B cell (primary cell): ENCODE data around the gene DPY19L1. TPM values are rescaled to one million over a fixed set of nuclear protein-coding genes. Genes with fewer than 3 reads are reported as not detected.
"Not testable (repeated sequence)": the region's sequence is repeated elsewhere in the genome, so short reads cannot be mapped to it uniquely, and the experiment has no call there.

Source experiments
- ATAC-seq: fragments of 200-7000 bp; cut with Tn5 transposase; one replicate; pipeline ENCODE4 v1.10.0; 2021; ENCODE audit warnings: low read depth, mild to moderate bottlenecking, moderate number of reproducible peaks, moderate library complexity
- CTCF ChIA-PET: fragments of 350-600 bp; sonication (Branson Sonifier 250); formaldehyde crosslinking; loops from one replicate; lab custom pipeline; 2021; ENCODE audit warnings: antibody characterized with exemption, inconsistent platforms; lab: Charles Lee
- POLR2A ChIA-PET: fragments of 350-600 bp; sonication (Branson Sonifier 250); formaldehyde crosslinking; loops from one replicate; lab custom pipeline; 2021; ENCODE audit warnings: antibody characterized with exemption; lab: Charles Lee
- DNase-seq: peaks from one replicate; pipeline ENCODE4 v3.0.0; 2013
- H2AFZ ChIP-seq: 2 replicates; pipeline ENCODE4 v1.6.1; 2012; ENCODE audit warnings: mild to moderate bottlenecking, low read depth, low read length; ENCODE audit not compliant: insufficient read depth, poor library complexity, severe bottlenecking
- H3K27ac ChIP-seq, 2 donors: 1 replicate in 1 of 2; 2 replicates in 1 of 2; pipeline ENCODE4 v1.5.1; 2012 to 2013; ENCODE audit warnings: low read length in 2 of 2, mild to moderate bottlenecking in 2 of 2, moderate library complexity in 1 of 2
- H3K27me3 ChIP-seq, 4 experiments: fragments of 200-600 bp in 1 of 4; sonication (generic) in 1 of 4; replicated peaks in 1 of 4; 1 replicate in 2 of 4; 2 replicates in 2 of 4; pipeline versions ENCODE4 v1.6.1 to v1.7.0; 2013 to 2016; ENCODE audit warnings: low read length in 3 of 4, mild to moderate bottlenecking in 2 of 4, mixed read lengths in 1 of 4, moderate library complexity in 1 of 4; ENCODE audit not compliant: insufficient read depth in 4 of 4, control insufficient read depth in 3 of 4; ENCODE audit errors: control extremely low read depth in 1 of 4
- H3K36me3 ChIP-seq, 2 experiments: replicated peaks in 1 of 2; 1 replicate in 1 of 2; 2 replicates in 1 of 2; pipeline versions ENCODE4 v1.6.1 to v1.7.1; 2013; ENCODE audit warnings: low read length in 1 of 2; ENCODE audit not compliant: insufficient read depth in 2 of 2, control insufficient read depth in 1 of 2; ENCODE audit errors: control extremely low read depth in 1 of 2, extremely low read depth in 1 of 2
- H3K4me1 ChIP-seq, 2 donors: fragments of 200-600 bp in 1 of 2; sonication (generic) in 1 of 2; 1 replicate in 1 of 2; 2 replicates in 1 of 2; pipeline versions ENCODE4 v1.5.1 to v1.6.1; 2013 to 2017; ENCODE audit warnings: low read length in 2 of 2; ENCODE audit not compliant: control insufficient read depth in 2 of 2, insufficient read depth in 2 of 2
- H3K4me2 ChIP-seq: replicated peaks from 2 replicates; pipeline ENCODE3; 2012; ENCODE audit warnings: mild to moderate bottlenecking, low read depth, low read length; ENCODE audit not compliant: poor library complexity, severe bottlenecking
- H3K4me3 ChIP-seq, 5 experiments: fragments of 200-600 bp in 1 of 5; sonication (generic) in 1 of 5; 1 replicate in 3 of 5; 2 replicates in 2 of 5; pipeline versions ENCODE4 v1.5.1 to v1.7.0; 2011 to 2016; ENCODE audit warnings: low read length in 4 of 5, mild to moderate bottlenecking in 4 of 5, low read depth in 2 of 5, control low read depth in 1 of 5, moderate library complexity in 1 of 5; ENCODE audit not compliant: insufficient read depth in 1 of 5; ENCODE audit errors: control extremely low read depth in 1 of 5, extremely low read depth in 1 of 5
- H3K79me2 ChIP-seq: fragments of 200-600 bp; sonication (generic); one replicate; pipeline ENCODE4 v1.6.0; 2016; ENCODE audit warnings: low read length; ENCODE audit not compliant: control insufficient read depth, insufficient read depth
- H3K9ac ChIP-seq: fragments of 200-600 bp; sonication (generic); 2 replicates; pipeline ENCODE4 v1.6.1; 2017; ENCODE audit warnings: mild to moderate bottlenecking, low read length, moderate library complexity
- H3K9me3 ChIP-seq, 3 donors: one replicate each; pipeline versions ENCODE4 v1.6.1 to v1.7.1; 2013; ENCODE audit warnings: low read length in 2 of 3; ENCODE audit not compliant: control insufficient read depth in 2 of 3, insufficient read depth in 1 of 3; ENCODE audit errors: control extremely low read depth in 1 of 3
- H4K20me1 ChIP-seq: 2 replicates; pipeline ENCODE4 v1.6.0; 2012; ENCODE audit warnings: mild to moderate bottlenecking, low read length; ENCODE audit not compliant: insufficient read depth, control insufficient read depth, poor library complexity, severe bottlenecking
- H3K27ac Mint-ChIP-seq: one replicate; pipeline ENCODE4 v1.8.0; 2021; ENCODE audit warnings: mixed read lengths
- H3K27me3 Mint-ChIP-seq: one replicate; pipeline ENCODE4 v1.8.0; 2021; ENCODE audit warnings: mixed read lengths
- H3K4me1 Mint-ChIP-seq: one replicate; pipeline ENCODE4 v1.8.0; 2021; ENCODE audit warnings: mixed read lengths
- H3K4me3 Mint-ChIP-seq: one replicate; pipeline ENCODE4 v1.8.0; 2021; ENCODE audit warnings: mixed read lengths
- H3K9me3 Mint-ChIP-seq: one replicate; pipeline ENCODE4 v1.8.0; 2022; ENCODE audit warnings: mixed read lengths; ENCODE audit not compliant: insufficient read depth
- WGBS: methylation state at CpG from one replicate; pipeline ENCODE4 v1.1.5; 2013; ENCODE audit warnings: missing lambda C conversion rate; ENCODE audit not compliant: insufficient coverage; 5-methylcytosine and 5-hydroxymethylcytosine counted together
- intact Hi-C: fragments of 100-400 bp; cut with micrococcal nuclease; formaldehyde crosslinking; loops from one replicate; pipeline ENCODE4 v1.10.0; 2022
- polyA plus RNA-seq: library from polyadenylated mRNA; depleted of rRNA; stranded (reverse); fragments of >200 nt; gene quantifications from 2 replicates; pipeline ENCODE4 v1.2.3, GENCODE V29; 2012
- total RNA-seq, 2 donors: library from RNA; stranded (reverse); fragments of 120-200 nt in 1 of 2; gene quantifications; 1 replicate in 1 of 2; 2 replicates in 1 of 2; pipeline versions ENCODE4 v1.2.3 to v1.2.4, GENCODE V29; 2013 to 2022
- TF ChIP-seq, protein P1 (sequence below): fragments of 200-600 bp; IDR thresholded peaks from one replicate; pipeline ENCODE4 v1.8.0; 2022; ENCODE audit warnings: antibody characterized with exemption, mild to moderate bottlenecking

The DPY19L1 gene
- total and polyA plus RNA-seq, 2 donors (not counting 1 experiment from before 2014, with no cell fraction given): 2.0 to 13.0 TPM

DNA sequence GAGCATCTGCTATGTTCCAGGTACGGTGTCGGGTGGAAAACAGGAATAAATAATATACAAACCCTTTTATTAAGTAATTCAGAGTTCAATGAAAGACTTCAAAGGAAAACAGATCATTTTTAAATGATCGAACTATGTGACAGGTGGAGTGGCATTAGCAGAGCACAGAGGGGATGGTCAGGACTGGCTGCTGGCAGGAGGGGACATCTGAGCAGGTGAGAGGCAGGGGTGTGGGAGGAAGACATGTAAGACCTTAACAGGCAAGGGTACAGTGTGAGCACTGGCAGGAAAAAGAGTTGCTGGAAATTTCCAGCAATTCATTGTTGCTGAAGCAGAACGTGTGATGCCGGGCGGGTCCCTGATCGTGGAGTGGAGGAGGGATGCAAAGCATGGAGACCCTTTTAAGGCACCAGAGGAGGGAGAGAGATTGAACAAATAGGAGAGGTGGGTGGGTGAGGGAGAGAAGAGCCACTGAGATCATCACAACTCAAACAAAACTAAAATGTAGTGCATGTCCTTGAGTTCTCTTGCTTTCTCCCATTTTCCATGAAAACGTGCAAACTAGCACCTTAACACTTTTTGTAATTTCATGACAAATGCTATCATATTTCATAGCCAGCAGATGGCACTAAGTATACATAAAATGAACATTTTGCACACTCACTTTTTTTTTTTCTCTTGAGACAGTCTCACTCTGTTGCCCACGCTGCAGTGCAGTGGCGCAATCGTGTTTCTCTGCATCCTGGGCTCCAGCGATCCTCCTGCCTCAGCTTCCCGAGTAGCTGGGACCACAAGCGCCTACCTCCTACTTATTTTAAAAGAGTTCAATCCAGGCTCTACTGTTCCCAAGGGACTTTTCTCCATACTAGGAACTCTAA lies 35.9 kb upstream of the DPY19L1 start:
- WGBS: 64% methylated on average over 1 of the region's 14 CpGs
- ATAC-seq (peak; percentile 64), DNase-seq (peak; percentile 24)
- intact Hi-C loops: loop anchor here (5.0 kb wide), 1 partner anchor 464 kb away; no protein-coding TSS in a partner anchor
- H2AFZ ChIP-seq, H3K36me3 ChIP-seq, H3K4me3 Mint-ChIP-seq, H3K27me3 ChIP-seq, H3K4me1 Mint-ChIP-seq, H3K27ac ChIP-seq, H3K79me2 ChIP-seq, H3K4me1 ChIP-seq, H3K9me3 ChIP-seq, CTCF ChIA-PET, H3K9me3 Mint-ChIP-seq, H3K9ac ChIP-seq, POLR2A ChIA-PET, H3K4me2 ChIP-seq, H4K20me1 ChIP-seq, H3K27ac Mint-ChIP-seq, H3K4me3 ChIP-seq: not testable (repeated sequence)
- TF ChIP-seq, protein P1, sequence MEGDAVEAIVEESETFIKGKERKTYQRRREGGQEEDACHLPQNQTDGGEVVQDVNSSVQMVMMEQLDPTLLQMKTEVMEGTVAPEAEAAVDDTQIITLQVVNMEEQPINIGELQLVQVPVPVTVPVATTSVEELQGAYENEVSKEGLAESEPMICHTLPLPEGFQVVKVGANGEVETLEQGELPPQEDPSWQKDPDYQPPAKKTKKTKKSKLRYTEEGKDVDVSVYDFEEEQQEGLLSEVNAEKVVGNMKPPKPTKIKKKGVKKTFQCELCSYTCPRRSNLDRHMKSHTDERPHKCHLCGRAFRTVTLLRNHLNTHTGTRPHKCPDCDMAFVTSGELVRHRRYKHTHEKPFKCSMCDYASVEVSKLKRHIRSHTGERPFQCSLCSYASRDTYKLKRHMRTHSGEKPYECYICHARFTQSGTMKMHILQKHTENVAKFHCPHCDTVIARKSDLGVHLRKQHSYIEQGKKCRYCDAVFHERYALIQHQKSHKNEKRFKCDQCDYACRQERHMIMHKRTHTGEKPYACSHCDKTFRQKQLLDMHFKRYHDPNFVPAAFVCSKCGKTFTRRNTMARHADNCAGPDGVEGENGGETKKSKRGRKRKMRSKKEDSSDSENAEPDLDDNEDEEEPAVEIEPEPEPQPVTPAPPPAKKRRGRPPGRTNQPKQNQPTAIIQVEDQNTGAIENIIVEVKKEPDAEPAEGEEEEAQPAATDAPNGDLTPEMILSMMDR: peak; percentile 48
- H3K27me3 Mint-ChIP-seq: peaks cover 37% of the 10 kb centered on the region

DNA sequence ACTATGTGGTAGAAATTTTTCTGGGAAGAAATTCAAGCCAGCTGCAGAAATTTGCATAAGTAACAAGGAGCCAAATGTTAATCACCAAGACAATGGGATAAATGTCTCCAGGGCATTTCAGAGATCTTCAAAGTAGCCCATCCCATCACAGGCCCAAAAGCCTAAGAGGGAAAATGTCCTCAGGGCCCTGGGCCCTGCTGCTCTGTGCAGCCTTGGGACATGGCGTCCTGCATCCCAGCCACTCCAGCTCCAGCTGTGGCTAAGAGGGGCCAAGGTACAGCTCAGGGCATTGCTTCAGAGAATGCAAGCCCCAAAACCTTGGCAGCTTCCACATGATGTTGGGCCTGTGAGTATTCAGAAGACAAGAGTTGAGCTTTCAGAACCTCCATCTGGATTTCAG lies 31.8 kb upstream of the DPY19L1 start:
- ATAC-seq: not testable (repeated sequence)

DNA sequence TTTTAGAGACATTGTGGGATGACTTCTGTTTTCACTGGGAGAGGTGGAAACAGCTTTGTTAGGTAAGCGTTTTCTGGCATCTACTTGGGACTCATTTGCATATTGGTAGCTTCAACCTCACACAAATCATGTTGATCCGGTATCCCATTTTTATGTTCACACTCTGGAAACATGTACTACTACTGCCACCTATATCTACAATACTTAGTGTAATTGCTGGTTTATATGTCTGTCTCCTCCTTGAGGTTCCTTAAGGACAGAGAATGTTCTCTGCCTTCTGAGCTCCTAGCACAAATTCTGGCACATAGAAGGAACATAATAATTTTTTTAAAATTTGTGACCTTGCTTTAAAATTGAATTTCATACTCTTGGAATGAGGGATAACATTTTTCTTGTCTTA lies 28.1 kb upstream of the DPY19L1 start:
- H2AFZ ChIP-seq, H3K36me3 ChIP-seq, H3K9me3 Mint-ChIP-seq, H3K4me2 ChIP-seq, H3K9ac ChIP-seq, intact Hi-C loops, H3K27me3 ChIP-seq, H3K27ac ChIP-seq, H3K9me3 ChIP-seq, POLR2A ChIA-PET, CTCF ChIA-PET, H4K20me1 ChIP-seq, H3K4me1 ChIP-seq, DNase-seq, H3K4me1 Mint-ChIP-seq, H3K4me3 Mint-ChIP-seq, H3K4me3 ChIP-seq, H3K27ac Mint-ChIP-seq, ATAC-seq, H3K79me2 ChIP-seq: not testable (repeated sequence)
- WGBS: no CpG with 5 or more reads among the region's 2 CpGs
- peaks cover 33% of the 10 kb centered on the region for H3K27me3 Mint-ChIP-seq

More for the DNA sequence above, 31.8 kb upstream of the DPY19L1 start:
- H3K9me3 Mint-ChIP-seq, H3K36me3 ChIP-seq, H3K4me2 ChIP-seq, H3K79me2 ChIP-seq, H2AFZ ChIP-seq, H3K27ac Mint-ChIP-seq, intact Hi-C loops, H3K4me3 ChIP-seq, CTCF ChIA-PET, H4K20me1 ChIP-seq, H3K27me3 ChIP-seq, H3K4me1 ChIP-seq, H3K4me1 Mint-ChIP-seq, H3K9me3 ChIP-seq, H3K4me3 Mint-ChIP-seq, POLR2A ChIA-PET, H3K9ac ChIP-seq, H3K27ac ChIP-seq, DNase-seq: not testable (repeated sequence)
- peaks cover 54% of the 10 kb centered on the region for H3K27me3 Mint-ChIP-seq
- 88% methylated on average over 1 of the region's 1 CpG for WGBS
